RPMI8226 (cell line): ENCODE results near the gene FYB1.
"Not testable (repeated sequence)": the region's sequence is repeated elsewhere in the genome, so short reads cannot be mapped to it uniquely, and the experiment has no call there.

Experiments used
- DNase-seq: peaks from one replicate; pipeline ENCODE4 v3.0.0-alpha.2; 2015

The FYB1 gene

GRCh38 chr5:39219437-39219836 lies at the start of gene FYB1:
Gene FYB1 (minus strand): TSS chr5:39219563. CDS start chr5:39202960, 16,603 bp downstream.
- DNase-seq = no peak

- no peak for DNase-seq
Observed at GRCh38 chr5:39267186-39267585, 47.8 kb upstream of the FYB1 start.

- DNase-seq = no peak
Observed at GRCh38 chr5:39266442-39266841, 47.1 kb upstream of the FYB1 start.

DNA sequence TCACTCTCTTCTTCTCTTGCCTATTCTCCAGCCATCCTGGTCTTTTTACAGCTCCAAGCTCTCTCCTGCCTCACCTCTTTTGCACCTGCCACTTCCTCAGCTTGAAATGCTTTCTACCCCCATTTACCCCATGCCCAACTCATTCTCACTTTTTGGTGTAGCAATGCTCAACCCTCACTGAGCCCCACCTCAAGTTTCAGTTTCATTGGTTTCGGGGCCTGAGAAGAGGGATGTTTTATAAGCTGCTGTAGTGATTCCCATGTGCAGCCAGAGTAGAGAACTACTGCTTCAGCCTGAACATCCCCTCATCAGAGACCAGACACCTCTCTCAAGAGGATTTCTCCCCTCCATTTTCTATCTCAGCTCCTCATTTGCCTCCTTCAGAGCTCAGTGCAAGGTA lies 45.2 kb upstream of the FYB1 start:
- DNase-seq = no peak

DNA sequence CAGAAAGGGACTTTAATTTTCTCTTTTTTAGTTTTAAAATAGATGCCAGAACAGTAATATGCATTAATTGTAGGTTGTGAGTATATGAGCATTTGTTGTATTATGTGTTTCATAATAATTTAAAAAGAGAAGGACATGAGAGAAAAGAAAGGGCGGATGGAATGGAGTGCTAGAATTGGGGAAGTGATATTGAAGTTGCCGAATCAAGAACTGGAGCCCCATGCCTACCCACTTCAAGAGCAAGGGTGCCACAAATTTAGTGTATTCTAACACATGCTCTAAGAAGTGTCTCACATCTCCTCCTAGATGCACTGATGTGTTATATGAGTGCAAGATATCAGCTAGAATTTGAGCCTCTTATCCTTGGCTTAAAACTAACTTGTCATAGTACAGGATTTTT lies 43.6 kb upstream of the FYB1 start:
- no peak for DNase-seq

- no peak for DNase-seq
Observed at GRCh38 chr5:39260095-39260494, 40.7 kb upstream of the FYB1 start.

DNA sequence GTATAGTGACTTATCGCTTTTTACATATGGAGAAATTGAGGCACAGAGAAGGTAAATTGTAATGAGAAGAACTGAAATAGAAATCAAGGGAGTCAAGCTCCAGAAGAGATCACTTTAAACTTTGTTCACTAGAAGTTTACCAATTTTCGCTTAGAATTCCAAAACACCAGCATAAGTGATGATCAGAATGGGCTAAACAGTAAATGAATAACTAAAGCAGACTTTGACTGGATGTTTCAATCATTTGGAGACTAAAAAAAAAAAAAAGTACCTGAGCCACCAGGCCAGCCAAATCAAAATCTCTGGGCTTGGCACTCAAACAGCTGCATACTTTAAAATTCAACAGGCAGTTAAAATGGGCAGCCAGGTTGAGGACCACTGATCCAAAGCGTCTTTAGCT lies 38.2 kb upstream of the FYB1 start:
- no peak for DNase-seq

DNA sequence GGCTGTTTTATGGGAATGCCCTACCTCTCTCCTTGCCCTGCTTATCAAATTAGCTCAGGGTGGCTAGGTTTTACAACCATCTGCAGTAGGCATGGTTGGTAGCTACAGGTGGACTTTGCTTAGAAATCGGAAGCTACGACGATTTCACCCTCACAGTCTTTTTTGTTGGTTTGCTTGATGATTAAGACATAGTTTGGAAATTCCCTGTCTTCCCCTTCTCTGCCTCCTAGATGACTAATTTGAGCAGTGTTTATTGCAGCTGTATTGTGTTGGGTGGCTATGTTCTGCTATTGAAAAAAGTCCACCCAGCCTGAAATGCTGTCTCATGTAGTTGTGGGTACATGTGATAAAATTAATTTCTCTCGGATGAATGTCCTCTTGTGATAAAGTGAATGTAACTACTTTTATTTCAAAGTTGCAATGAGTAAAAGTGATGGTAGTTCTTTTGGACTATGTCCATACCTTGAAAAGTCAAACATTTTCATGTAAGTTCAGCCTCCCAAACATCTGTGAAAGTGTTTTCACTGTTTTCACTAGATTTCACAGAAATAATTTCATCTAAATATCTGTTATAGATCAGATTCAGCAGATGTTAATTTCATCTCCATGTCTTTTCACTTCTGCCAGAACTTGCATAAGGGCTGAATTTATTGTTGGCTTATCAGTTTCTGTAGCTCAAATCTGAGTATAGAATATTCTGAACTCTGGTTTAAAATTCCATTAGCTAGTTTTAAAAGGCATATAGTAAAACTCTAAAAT lies 37.3 kb upstream of the FYB1 start:
- no peak for DNase-seq

DNA sequence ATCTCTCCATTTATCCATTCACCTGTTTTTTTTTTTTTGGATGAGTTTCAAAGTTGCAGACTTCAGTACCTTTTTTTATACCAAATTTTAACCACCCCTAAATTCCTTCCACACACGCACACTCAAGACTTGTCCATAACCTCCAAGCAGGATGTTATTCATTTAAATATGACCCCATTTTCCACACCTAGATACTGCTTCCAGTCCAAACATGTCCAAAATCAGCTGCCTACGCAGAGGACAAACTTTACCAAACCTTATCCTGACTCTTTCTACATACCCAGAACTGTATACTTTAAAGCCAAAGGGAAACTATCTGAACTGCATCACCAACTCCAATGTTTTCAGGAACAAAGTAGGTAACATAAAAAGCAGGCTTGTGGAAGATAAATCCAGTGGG lies 36.0 kb upstream of the FYB1 start:
- DNase-seq = no peak

GRCh38 chr5:39254671-39255070 lies 35.3 kb upstream of the FYB1 start:
- no peak for DNase-seq

DNA sequence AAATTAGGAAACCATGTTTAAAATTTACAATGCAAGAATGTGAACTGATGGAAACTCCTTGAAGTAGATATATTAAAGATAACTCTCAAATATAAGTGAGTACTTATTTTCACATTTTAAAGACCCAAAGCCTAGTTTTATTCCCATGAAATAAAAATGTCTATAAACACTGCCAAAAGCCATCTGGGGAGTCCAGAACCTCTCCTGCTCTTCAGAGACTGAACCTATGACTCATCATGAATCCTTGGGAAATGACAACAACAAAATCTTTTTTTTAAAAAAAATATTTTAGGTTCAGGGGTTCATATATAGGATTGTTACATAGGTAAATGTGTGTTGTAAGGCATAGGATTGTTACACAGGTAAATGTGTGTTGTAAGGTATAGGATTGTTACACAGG lies 33.8 kb upstream of the FYB1 start:
- no peak for DNase-seq

DNA sequence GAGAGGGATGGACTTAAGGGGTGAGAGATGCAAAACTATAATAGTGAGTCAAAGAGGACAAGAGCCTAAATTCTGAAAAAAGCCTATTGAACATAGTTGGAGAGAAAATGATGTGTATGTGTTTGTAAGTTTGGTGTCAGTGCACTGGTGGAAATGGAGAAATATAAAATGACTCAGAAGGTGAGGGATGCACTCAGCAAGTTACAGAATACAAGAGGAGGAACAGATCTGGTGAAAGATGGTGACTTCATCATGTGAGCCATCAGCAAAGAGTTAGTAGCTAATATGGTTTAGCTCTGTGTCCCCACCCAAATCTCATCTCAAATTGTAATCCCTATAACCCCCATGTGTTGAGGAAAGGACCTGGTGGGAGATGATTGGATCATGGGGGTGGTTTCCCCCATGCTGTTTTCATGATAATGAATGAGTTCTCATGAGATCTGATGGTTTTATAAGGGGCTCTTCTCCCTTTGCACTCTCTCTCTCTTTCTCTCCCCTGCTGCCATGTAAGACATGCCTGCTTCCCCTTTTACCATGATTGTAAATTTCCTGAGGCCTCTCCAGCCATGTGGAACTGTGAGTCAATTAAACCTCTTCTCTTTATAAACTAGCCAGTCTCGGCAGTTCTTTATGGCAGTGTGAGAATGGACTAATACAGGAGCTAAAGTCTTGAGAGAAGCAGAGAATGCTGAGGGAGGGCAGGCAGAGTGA lies 30.4 kb upstream of the FYB1 start:
- DNase-seq = no peak

- DNase-seq = no peak
Observed at GRCh38 chr5:39249069-39249468, 29.7 kb upstream of the FYB1 start.

GRCh38 chr5:39240750-39241149 lies 21.4 kb upstream of the FYB1 start:
- DNase-seq = no peak

DNA sequence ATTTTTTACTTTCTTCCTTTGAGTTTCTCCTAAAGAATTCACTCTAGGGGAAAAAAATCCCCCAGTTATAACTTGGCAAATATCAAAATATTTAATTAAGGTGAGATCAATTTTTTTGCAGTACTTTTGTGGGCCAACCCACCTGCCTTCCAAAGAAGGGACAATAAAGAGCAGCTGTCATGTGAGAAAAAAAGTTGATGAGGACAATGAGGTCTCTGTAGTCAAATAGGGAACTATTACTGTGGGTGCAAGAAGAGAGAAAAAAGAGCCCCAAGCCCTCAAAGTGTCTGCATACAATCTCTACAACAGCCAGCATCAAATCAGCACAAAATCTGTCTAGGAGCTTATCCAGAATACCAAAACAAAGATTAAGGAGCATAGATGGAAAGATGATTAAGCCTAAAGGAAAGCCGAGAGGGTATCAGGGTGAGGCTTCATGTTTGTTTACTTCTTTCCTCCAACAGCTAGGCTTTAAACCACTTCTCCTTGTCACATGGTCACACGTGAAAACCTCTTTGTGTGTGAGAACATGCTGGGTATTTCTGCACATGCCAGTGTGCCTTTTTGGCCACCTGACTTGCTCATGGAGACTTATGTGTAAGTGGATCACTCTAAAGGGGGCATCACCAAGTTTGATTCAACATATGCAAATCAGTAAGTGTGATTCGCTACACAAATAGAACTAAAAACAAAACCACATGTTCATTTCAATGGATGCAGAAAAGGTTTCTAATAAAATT lies 19.2 kb upstream of the FYB1 start:
- no peak for DNase-seq

GRCh38 chr5:39236718-39237117 lies 17.4 kb upstream of the FYB1 start:
- no peak for DNase-seq

DNA sequence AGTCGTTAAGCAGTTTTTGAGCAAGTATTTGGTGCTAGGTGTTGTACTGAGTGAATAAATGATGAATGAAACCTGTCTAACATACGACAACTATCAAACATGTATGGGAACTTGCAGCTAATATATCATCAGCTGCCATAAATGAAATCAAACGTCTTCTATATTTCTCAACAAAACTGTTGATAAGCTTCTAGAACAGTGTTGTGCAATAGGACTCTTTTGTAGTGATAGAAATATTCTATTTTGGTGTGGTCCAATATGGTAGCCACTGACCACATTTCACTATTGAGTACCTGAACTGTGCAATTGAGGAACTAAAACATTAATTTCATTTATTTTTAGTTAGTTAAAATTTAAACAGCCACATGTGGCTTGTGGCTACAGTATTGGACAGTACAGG lies 16.3 kb upstream of the FYB1 start:
- no peak for DNase-seq

DNA sequence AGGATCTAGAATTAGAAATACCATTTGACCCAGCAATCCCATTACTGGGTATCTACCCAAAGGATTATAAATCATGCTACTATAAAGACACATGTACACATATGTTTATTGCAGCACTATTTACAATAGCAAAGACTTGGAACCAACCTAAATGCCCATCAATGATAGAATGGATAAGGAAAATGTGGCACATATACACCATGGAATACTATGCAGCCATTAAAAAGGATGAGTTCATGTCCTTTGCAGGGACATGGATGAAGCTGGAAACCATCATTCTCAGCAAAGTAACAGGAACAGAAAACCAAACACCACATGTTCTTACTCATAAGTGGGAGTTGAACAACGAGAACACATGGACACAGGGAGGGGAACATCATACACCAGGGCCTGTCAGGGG lies 15.1 kb upstream of the FYB1 start:
- DNase-seq = not testable (repeated sequence)

DNA sequence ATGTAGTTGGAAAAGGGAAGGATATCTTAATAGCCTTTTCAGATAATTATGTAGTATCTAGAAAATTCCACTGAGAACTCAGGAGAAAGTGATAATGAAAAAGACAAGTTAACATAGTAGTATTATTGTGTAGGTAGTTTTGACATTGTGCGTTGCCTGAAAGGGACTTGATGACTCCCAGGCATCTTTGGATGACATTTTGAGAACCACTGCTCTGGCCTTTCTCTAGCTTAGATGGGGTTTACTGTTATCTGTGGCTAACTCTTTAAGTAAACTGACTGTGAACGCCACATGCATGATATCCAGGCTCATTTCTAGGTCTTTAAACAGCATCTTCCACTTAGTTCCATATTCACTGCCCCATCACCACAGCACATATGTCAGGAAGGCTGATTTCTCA lies 14.4 kb upstream of the FYB1 start:
- no peak for DNase-seq

GRCh38 chr5:39231705-39232525 lies 12.6 kb upstream of the FYB1 start:
- no peak for DNase-seq

DNA sequence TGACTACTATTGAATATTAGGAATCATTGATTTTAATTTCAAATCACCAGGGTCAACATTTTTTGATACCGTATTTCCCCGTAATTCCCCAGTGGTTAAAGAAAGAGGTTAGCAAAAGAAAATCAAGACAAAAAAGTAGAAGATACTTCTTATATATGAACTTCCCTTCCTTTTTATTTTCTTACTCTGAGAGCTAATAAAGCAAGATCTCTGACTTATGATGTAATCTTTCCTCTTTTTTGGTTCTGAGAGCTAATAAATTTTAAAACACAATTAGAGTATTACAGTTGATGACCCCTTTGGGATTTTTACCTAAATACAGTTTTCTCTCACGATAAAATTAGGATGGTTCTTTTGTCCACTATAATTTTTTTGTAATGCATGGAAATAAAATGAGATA lies 9.2 kb upstream of the FYB1 start:
- DNase-seq = no peak

GRCh38 chr5:39226558-39226957 lies 7.2 kb upstream of the FYB1 start:
- DNase-seq = no peak

DNA sequence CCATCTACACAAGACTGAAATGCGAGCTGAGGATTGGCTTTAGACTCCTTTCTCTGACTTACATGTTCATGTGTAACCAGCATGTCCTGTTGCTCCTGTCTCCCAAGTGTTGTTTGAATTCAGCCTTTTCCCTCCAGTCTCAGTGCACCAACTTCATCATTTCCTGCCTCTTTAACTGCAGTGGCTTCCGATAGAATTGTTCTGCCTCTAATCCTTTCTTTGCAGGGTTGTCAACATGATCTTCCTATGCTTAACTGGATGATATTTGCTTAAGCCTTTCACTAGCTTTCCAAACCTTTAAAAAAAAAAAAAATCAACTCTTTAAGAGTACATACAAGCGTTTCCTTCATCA lies 6.7 kb upstream of the FYB1 start:
- DNase-seq = no peak
